SKM-1 treated with dmso at 0.1 percent for 144 hours (cell line): ENCODE measurements around the gene SUSD3.

Experiments used
- DNase-seq: peaks from one replicate; lab custom pipeline; 2025; ENCODE audit not compliant: unreplicated experiment; lab: John Stamatoyannopoulos, UW

The SUSD3 gene

GRCh38 chr9:93072383-93072795 is 13.9 kb downstream of the SUSD3 start:
- no peak for DNase-seq

DNA sequence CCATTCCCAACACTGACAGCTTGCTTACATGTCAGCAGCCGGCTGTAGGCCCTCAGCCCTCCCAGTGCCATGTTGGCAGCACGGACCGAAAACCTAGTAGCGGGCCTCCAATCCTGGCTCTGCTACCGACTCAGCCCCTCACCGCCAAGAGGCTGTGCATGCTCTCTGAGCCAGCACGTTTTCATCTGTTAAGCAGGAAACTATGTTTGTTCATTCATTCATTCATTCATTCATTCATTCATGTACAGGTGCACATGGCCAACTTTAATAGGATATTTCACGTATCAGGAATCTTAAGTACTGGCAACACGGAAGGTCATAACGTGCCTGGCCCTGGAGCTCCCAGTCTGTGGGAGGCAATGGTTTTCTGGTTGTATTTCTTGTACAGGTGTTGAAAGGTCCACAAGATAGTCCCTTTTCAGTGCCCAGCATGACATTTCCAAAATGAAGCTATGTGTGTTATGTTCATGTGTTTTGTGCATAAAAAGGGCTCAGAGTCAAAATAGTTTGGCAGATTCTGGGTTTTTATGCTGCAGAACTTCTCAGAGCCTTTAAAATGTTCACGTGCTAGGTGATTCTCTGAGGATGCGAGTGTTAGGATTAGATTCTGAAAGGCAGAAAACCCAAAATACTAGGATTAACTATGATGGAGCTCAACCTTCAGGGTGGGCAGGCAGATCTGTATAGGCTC is 17.7 kb downstream of the SUSD3 start:
- no peak for DNase-seq

DNA sequence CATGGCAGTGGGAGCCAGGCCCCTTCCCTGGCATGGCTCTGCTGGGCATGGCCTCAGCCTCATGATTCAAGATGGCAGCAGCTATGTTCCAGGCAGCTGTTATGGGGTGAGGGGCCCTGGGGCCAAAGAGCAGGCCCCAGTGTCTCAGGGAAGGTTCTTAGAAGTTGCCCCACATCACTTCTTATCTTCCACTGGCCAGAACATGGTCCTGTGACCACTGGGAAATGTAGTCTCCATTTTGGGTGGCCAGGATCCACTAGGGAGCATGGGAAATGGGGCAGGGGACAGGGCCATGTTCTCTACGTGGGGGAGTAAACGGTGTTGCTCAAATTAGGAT is 18.3 kb downstream of the SUSD3 start:
- DNase-seq, result no peak

- no peak for DNase-seq
Observed at GRCh38 chr9:93077367-93077766, 18.9 kb downstream of the SUSD3 start.

- DNase-seq, result no peak
Observed at GRCh38 chr9:93077811-93078210, 19.3 kb downstream of the SUSD3 start.

- DNase-seq, result no peak
Observed at GRCh38 chr9:93079371-93079770, 20.9 kb downstream of the SUSD3 start.

GRCh38 chr9:93080406-93080805 is 21.9 kb downstream of the SUSD3 start:
- DNase-seq, result no peak

GRCh38 chr9:93081081-93081529 is 22.6 kb downstream of the SUSD3 start:
- no peak for DNase-seq

DNA sequence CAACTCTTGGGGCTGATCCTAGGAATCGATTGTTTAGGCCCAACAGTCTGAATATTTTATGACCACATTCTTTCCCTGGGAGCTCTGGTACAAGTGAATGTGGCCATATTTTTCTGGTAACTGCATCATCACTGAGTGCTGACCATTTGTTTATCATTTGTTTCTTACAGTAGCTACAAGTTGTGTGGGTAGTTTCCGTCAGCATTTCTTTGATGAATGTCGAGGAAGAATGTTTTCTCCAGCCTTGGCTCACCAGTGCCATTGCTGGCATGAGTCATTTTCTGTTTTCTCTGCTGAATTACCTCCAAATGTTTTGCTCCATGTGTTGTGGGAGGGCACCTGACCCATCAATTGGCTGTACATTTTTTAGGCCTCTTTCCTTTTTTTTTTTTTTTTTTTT is 23.4 kb downstream of the SUSD3 start:
- DNase-seq, result no peak

DNA sequence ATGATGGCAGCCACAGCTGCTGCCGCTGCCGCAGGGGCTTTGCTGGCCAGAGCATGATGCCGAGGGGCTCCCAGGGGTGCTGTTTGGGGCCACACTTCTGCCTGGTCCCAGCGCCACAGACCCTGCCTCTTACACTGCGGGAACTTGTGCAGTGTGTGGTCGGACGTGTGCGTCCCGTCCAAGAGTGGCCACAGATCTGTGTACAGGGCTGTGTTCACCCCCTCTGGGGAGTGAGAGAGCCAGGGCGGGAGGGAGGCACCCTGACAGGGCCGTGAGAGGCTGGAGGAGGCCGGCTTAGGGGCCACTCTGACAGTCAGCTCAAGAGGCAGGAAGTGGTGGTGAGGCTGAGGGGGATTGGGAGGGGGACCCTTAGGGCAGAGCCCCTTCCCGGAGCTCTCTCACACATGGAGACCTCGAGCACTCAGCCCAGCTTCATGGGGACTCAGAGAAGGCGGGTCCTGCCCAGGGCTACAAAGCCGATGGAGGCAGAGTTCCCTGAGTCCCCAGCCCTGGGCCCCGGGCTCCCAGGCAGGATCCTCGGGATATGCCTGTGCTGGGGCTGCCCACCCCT is 24.4 kb downstream of the SUSD3 start:
- no peak for DNase-seq

DNA sequence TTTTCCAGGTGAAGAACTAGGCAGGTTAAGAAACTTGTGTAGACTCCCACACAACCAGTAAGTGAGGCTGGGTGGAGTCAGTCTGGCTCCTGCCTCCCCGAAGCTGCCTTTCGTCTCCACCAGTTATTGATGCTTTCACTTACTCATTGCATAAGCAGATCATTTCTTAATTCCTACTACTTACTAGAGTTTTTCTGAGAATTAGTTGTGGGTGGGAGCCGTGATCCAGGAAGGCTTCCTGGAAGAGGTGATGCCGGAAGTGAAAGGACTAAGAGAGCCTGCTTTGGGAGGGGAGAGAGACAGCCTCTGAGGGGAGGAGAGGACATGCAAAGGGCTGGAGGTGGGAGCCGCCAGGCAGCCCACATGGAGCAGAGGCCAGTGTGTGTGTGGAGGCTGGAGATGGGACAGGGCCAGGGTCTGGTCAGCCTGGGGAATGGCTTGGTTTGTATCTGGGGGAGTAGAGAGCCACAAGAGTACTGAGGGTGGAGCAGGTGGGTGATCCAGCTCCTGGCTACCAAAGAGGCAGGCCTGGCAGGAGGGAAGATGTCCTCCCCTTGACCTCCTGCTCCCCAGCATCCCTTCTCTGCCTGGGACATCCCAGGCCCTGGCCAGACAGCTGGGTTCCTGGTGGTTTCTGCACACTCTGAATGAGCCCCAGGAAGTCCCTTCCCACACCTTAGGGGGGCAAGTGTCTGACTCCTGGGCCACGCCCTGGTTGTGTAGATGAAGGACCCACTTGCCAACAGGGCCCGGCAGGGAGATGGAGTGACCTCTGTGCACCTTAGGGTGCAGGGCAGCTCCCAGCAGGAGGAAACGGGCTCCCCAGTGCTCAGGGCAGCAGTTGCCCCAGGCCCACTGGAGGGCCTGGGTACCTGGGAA is 25.3 kb downstream of the SUSD3 start:
- no peak for DNase-seq

DNA sequence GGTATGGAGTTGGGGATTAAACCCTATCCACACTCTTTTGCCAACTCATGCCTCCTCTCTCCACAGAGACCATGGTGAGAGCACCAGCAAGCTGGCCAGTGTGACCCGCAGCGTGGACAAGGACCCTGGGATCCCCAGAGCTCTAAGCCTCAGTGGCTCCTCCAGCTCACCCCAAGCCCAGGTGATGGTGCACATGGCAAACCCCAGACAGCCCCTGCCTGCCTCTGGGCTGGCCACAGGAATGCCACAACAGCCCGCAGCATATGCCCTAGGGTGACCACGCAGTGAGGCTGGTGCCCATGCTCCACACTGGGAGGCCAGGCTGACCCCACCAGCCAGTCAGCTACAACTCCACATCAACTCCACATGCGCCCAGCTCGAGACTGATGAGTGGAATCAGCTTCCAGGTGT is 26.0 kb downstream of the SUSD3 start:
- no peak for DNase-seq

DNA sequence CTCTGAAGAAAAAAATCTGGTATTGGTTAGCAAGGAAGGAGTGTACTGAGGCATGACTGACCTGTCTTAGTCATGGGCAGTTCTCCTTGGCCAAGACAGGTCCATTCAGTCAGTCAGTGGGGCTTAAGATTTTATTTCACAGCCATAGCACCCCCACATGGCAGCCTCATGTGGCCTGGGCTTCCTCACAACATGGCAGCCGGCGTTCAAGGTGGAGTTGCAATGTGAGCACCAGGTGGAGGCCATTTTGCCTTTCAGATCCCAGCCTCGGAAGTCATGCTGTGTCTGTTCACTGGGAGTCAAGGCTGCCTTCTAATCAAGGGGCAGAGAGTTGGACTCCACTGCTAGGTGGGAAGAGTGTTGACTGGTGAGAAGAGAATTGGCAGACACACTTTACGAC is 27.2 kb downstream of the SUSD3 start:
- DNase-seq, result no peak

- DNase-seq, result no peak
Observed at GRCh38 chr9:93086447-93087224, 28.1 kb downstream of the SUSD3 start.

DNA sequence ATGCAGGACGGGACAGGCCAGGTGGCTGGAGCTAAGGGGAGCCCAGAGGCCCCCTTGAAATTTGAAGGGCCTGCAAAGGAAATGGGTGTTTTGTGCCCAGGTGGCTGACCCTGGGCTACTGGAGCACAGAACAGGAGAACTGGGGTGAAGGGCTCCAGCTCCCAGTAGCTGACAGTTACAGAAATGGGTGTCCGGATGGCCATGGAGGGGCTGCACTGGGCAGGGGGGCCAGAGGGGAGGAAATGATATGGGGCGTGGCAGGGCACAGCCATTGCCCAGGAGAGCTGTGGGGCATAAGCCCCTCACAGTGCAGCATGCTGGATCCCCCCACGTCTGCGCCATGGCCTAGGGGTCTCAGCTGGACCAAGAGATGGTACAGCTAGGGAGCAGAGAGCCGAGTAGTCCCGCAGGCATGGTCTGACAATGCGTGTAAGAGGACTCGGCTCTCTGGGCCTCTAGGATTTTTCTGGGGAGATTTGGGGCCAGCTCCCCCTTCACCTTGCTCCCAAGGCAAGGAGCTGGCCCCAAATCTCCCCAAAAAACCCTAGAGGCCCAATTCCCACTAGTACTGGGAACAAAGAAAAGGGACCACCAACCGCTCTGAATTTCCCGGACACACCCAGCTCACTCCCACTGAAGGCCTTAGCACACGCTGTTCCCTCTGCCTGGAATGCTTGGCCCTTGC is 29.6 kb downstream of the SUSD3 start:
- no peak for DNase-seq

DNA sequence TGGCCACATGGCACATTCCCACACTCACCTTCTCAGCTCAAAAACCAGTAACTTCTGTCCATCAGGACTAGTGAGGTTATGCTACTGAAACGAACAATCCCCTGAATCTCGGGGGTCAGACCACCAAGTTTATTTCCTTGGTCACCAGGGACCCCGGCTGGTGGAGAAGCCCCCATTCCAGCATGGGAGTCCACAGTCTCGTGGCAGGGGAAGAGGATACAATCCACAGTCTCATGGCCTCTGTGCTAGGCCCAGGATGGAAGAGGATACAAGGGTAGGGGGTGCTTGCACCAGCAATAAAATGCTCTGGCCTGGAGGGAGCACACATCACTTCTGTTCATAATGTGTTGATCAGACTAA is 30.1 kb downstream of the SUSD3 start:
- no peak for DNase-seq

GRCh38 chr9:93089024-93089423 is 30.5 kb downstream of the SUSD3 start:
- DNase-seq, result no peak

DNA sequence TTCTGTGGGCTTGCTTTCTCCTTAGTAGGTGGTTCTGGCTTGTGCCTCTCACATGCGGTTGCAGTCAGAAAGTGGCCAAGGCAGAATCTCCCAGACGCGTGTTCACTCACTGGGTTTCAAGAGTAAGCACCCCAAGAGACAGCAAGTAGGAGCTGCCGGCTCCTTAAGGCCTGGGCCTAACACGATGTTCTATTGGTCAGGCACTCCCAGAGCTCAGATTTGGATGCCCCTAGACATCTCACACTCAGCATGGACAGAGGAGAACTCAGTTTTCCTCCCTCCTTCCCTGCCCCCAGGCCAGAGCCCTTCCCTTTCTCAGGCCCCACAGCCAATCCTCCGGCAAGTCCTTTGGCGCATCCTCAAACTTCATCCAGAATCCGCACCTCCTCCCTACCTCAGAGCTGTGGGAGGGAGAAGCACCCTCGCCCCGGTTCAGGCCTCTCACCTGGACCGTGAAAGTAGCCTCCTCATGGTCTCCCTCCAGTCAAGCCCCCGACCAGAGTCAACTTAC is 31.0 kb downstream of the SUSD3 start:
- no peak for DNase-seq

GRCh38 chr9:93090091-93090655 is 31.7 kb downstream of the SUSD3 start:
- DNase-seq, result no peak

- no peak for DNase-seq
Observed at GRCh38 chr9:93091056-93091452, 32.6 kb downstream of the SUSD3 start.
